ENCODE data around the gene ATP8B4.

ATP8B4 gene

GRCh38 chr15:49847423-49848281 lies 271.4 kb downstream of the ATP8B4 start:
- no peak for DNase-seq

GRCh38 chr15:49844390-49844789 lies 274.6 kb downstream of the ATP8B4 start:
- no peak overlapping the region for H3K9ac ChIP-seq (ENCODE audit: low read length)
- peak in 1 of 2 donors; percentile 28 for DNase-seq
- H3K9me3 ChIP-seq (ENCODE audit: insufficient read depth, low read depth, low read length), result no peaks in the 10 kb centered on the region
- no peak overlapping the region for H4K91ac ChIP-seq (ENCODE audit: low read depth, low read length)
- H2BK120ac ChIP-seq (ENCODE audit: insufficient read depth, low read length, poor library complexity), result no peak overlapping the region
- H4K8ac ChIP-seq (ENCODE audit: low read depth, low read length), result no peak overlapping the region
- no peak overlapping the region for H3K18ac ChIP-seq (ENCODE audit: low read length)
- H2BK5ac ChIP-seq (ENCODE audit: low read depth, low read length, poor library complexity), result no peak overlapping the region
- H2BK12ac ChIP-seq (ENCODE audit: low read length), result no peak overlapping the region
- H3K27ac ChIP-seq (ENCODE audit: low read depth, low read length), result no peak overlapping the region
- H3K4me2 ChIP-seq (ENCODE audit: low read length), result no peak overlapping the region
- no peaks in the 10 kb centered on the region for H3K27me3 ChIP-seq (ENCODE audit: insufficient read depth, low read length)
- H3K36me3 ChIP-seq (ENCODE audit: control insufficient read depth in 1 of 2, insufficient read depth in 2 of 2, low read length in 2 of 2), result peaks cover 0 to 2% of the 10 kb centered on the region in 2 experiments
- no peaks in the 10 kb centered on the region for H3K79me2 ChIP-seq (ENCODE audit: control insufficient read depth, insufficient read depth, low read length, poor library complexity)
- no CpG with 5 or more reads among the region's 7 CpGs for WGBS (ENCODE audit: extremely low coverage, insufficient coverage, insufficient read length)
- no peak overlapping the region for H3K14ac ChIP-seq (ENCODE audit: low read length)
- H3K4me1 ChIP-seq (ENCODE audit: control insufficient read depth in 1 of 2, insufficient read depth in 2 of 2, low read length in 2 of 2), result no peaks in the 10 kb centered on the region
- H2AFZ ChIP-seq (ENCODE audit: insufficient read depth, low read length, poor library complexity), result no peak overlapping the region
- H3K79me1 ChIP-seq (ENCODE audit: low read length), result no peaks in the 10 kb centered on the region
- no peak overlapping the region for H4K12ac ChIP-seq (ENCODE audit: low read depth, low read length)
- no peak overlapping the region for H3K4me3 ChIP-seq (ENCODE audit: low read depth, low read length)
- no peak overlapping the region for H3K23ac ChIP-seq (ENCODE audit: low read length)
- H3K4ac ChIP-seq (ENCODE audit: low read depth, low read length), result no peak overlapping the region
- H2AK5ac ChIP-seq (ENCODE audit: low read length), result no peak overlapping the region

More at GRCh38 chr15:49847423-49848281, 271.4 kb downstream of the ATP8B4 start:
- Histone ChIP-seq H4K91ac (ENCODE audit: low read depth, low read length) (no peak overlapping the region), H2BK5ac (ENCODE audit: low read depth, low read length, poor library complexity) (no peak overlapping the region), H3K4ac (ENCODE audit: low read depth, low read length) (no peak overlapping the region), H3K36me3 (ENCODE audit: control insufficient read depth in 1 of 2, insufficient read depth in 2 of 2, low read length in 2 of 2) (no peaks in the 10 kb centered on the region), H2AFZ (ENCODE audit: insufficient read depth, low read length, poor library complexity) (no peak overlapping the region), H3K18ac (ENCODE audit: low read length) (no peak overlapping the region), H4K12ac (ENCODE audit: low read depth, low read length) (no peak overlapping the region), H3K23ac (ENCODE audit: low read length) (no peak overlapping the region), H2BK120ac (ENCODE audit: insufficient read depth, low read length, poor library complexity) (no peak overlapping the region), H3K79me2 (ENCODE audit: control insufficient read depth, insufficient read depth, low read length, poor library complexity) (no peaks in the 10 kb centered on the region), H3K9me3 (ENCODE audit: insufficient read depth, low read depth, low read length) (no peaks in the 10 kb centered on the region), H3K9ac (ENCODE audit: low read length) (no peak overlapping the region), H3K14ac (ENCODE audit: low read length) (no peak overlapping the region), H3K79me1 (ENCODE audit: low read length) (no peaks in the 10 kb centered on the region), H3K27me3 (ENCODE audit: insufficient read depth, low read length) (no peaks in the 10 kb centered on the region), H2AK5ac (ENCODE audit: low read length) (no peak overlapping the region), H2BK12ac (ENCODE audit: low read length) (no peak overlapping the region), H3K4me3 (ENCODE audit: low read depth, low read length) (no peak overlapping the region), H4K8ac (ENCODE audit: low read depth, low read length) (no peak overlapping the region), H3K27ac (ENCODE audit: low read depth, low read length) (no peak overlapping the region), H3K4me1 (ENCODE audit: control insufficient read depth in 1 of 2, insufficient read depth in 2 of 2, low read length in 2 of 2) (no peaks in the 10 kb centered on the region), H3K4me2 (ENCODE audit: low read length) (no peak overlapping the region)
- WGBS (ENCODE audit: extremely low coverage, insufficient coverage, insufficient read length), result no CpG with 5 or more reads among the region's 5 CpGs

- Histone ChIP-seq H3K27me3 (ENCODE audit: insufficient read depth, low read length) (no peaks in the 10 kb centered on the region), H3K79me1 (ENCODE audit: low read length) (no peaks in the 10 kb centered on the region), H3K79me2 (ENCODE audit: control insufficient read depth, insufficient read depth, low read length, poor library complexity) (no peaks in the 10 kb centered on the region), H3K4me1 (ENCODE audit: control insufficient read depth in 1 of 2, insufficient read depth in 2 of 2, low read length in 2 of 2) (no peaks in the 10 kb centered on the region), H4K91ac (ENCODE audit: low read depth, low read length) (no peak overlapping the region), H3K4me3 (ENCODE audit: low read depth, low read length) (no peak overlapping the region), H3K14ac (ENCODE audit: low read length) (no peak overlapping the region), H3K4ac (ENCODE audit: low read depth, low read length) (no peak overlapping the region), H3K27ac (ENCODE audit: low read depth, low read length) (no peak overlapping the region), H4K8ac (ENCODE audit: low read depth, low read length) (no peak overlapping the region), H2BK5ac (ENCODE audit: low read depth, low read length, poor library complexity) (no peak overlapping the region), H3K18ac (ENCODE audit: low read length) (no peak overlapping the region), H3K9me3 (ENCODE audit: insufficient read depth, low read depth, low read length) (no peaks in the 10 kb centered on the region), H3K9ac (ENCODE audit: low read length) (no peak overlapping the region), H3K23ac (ENCODE audit: low read length) (no peak overlapping the region), H2BK120ac (ENCODE audit: insufficient read depth, low read length, poor library complexity) (no peak overlapping the region), H3K36me3 (ENCODE audit: control insufficient read depth in 1 of 2, insufficient read depth in 2 of 2, low read length in 2 of 2) (peaks cover 0 to 2% of the 10 kb centered on the region in 2 experiments), H3K4me2 (ENCODE audit: low read length) (no peak overlapping the region), H2AK5ac (ENCODE audit: low read length) (no peak overlapping the region), H2AFZ (ENCODE audit: insufficient read depth, low read length, poor library complexity) (no peak overlapping the region), H4K12ac (ENCODE audit: low read depth, low read length) (no peak overlapping the region), H2BK12ac (ENCODE audit: low read length) (no peak overlapping the region)
- WGBS (ENCODE audit: extremely low coverage, insufficient coverage, insufficient read length), result no CpG with 5 or more reads among the region's 5 CpGs
- DNase-seq, result peak; percentile 96 to 98
Observed at GRCh38 chr15:49843725-49844124, 275.3 kb downstream of the ATP8B4 start.

GRCh38 chr15:49842031-49842730 lies 276.9 kb downstream of the ATP8B4 start:
- DNase-seq, result peak; percentile 70 to 98
- H3K27ac ChIP-seq (ENCODE audit: low read depth, low read length), result no peak overlapping the region
- H2AK5ac ChIP-seq (ENCODE audit: low read length), result no peak overlapping the region
- no peaks in the 10 kb centered on the region for H3K27me3 ChIP-seq (ENCODE audit: insufficient read depth, low read length)
- H3K4me2 ChIP-seq (ENCODE audit: low read length), result no peak overlapping the region
- H3K79me1 ChIP-seq (ENCODE audit: low read length), result no peaks in the 10 kb centered on the region
- H2BK12ac ChIP-seq (ENCODE audit: low read length), result no peak overlapping the region
- H3K36me3 ChIP-seq (ENCODE audit: control insufficient read depth in 1 of 2, insufficient read depth in 2 of 2, low read length in 2 of 2), result peaks cover 0 to 2% of the 10 kb centered on the region in 2 experiments
- H3K23ac ChIP-seq (ENCODE audit: low read length), result no peak overlapping the region
- H4K8ac ChIP-seq (ENCODE audit: low read depth, low read length), result no peak overlapping the region
- H4K12ac ChIP-seq (ENCODE audit: low read depth, low read length), result no peak overlapping the region
- H2BK120ac ChIP-seq (ENCODE audit: insufficient read depth, low read length, poor library complexity), result no peak overlapping the region
- H3K9ac ChIP-seq (ENCODE audit: low read length), result no peak overlapping the region
- no peak overlapping the region for H3K4me3 ChIP-seq (ENCODE audit: low read depth, low read length)
- no peak overlapping the region for H4K91ac ChIP-seq (ENCODE audit: low read depth, low read length)
- no peak overlapping the region for H3K18ac ChIP-seq (ENCODE audit: low read length)
- H3K4ac ChIP-seq (ENCODE audit: low read depth, low read length), result no peak overlapping the region
- no CpG with 5 or more reads among the region's 4 CpGs for WGBS (ENCODE audit: extremely low coverage, insufficient coverage, insufficient read length)
- no peaks in the 10 kb centered on the region for H3K4me1 ChIP-seq (ENCODE audit: control insufficient read depth in 1 of 2, insufficient read depth in 2 of 2, low read length in 2 of 2)
- H3K9me3 ChIP-seq (ENCODE audit: insufficient read depth, low read depth, low read length), result no peaks in the 10 kb centered on the region
- no peak overlapping the region for H3K14ac ChIP-seq (ENCODE audit: low read length)
- H2BK5ac ChIP-seq (ENCODE audit: low read depth, low read length, poor library complexity), result no peak overlapping the region
- H3K79me2 ChIP-seq (ENCODE audit: control insufficient read depth, insufficient read depth, low read length, poor library complexity), result no peaks in the 10 kb centered on the region
- H2AFZ ChIP-seq (ENCODE audit: insufficient read depth, low read length, poor library complexity), result no peak overlapping the region
